SK-N-SH treated with all-trans-retinoic acid at 6 μM for 48 hours (cell line): Measurements from ENCODE around the gene RHOA.

Source experiments
- ARNTL ChIP-seq: fragments of 450-650 bp; formaldehyde crosslinking; IDR thresholded peaks from 2 replicates; pipeline ENCODE4 v1.5.0; 2020; ENCODE audit warnings: low read depth, mild to moderate bottlenecking, moderate library complexity, borderline replicate concordance
- ISL1 ChIP-seq: fragments of 250-450 bp; sonication (Bioruptor Pico); IDR thresholded peaks from 2 replicates; pipeline ENCODE4 v2.1.2; 2022; ENCODE audit warnings: mild to moderate bottlenecking, moderate library complexity
- RARB ChIP-seq: fragments of 250-450 bp; sonication (Bioruptor Pico); IDR thresholded peaks from 2 replicates; pipeline ENCODE4 v1.8.0; 2021; ENCODE audit warnings: mild to moderate bottlenecking, moderate library complexity
- TCF4 ChIP-seq: fragments of 250-450 bp; sonication (Bioruptor Pico); IDR thresholded peaks from 2 replicates; pipeline ENCODE4 v1.8.0; 2021; ENCODE audit warnings: mild to moderate bottlenecking, moderate library complexity, borderline replicate concordance
- ZNF70 ChIP-seq: fragments of 450-650 bp; formaldehyde crosslinking; IDR thresholded peaks from 2 replicates; pipeline ENCODE4 v1.5.0; 2020; ENCODE audit warnings: mild to moderate bottlenecking, moderate library complexity
- TF ChIP-seq, protein P1 (sequence below): fragments of 250-450 bp; sonication (Bioruptor Pico); IDR thresholded peaks from 2 replicates; pipeline ENCODE4 v1.5.1; 2020; ENCODE audit warnings: low read depth, mild to moderate bottlenecking, moderate library complexity

DNA sequence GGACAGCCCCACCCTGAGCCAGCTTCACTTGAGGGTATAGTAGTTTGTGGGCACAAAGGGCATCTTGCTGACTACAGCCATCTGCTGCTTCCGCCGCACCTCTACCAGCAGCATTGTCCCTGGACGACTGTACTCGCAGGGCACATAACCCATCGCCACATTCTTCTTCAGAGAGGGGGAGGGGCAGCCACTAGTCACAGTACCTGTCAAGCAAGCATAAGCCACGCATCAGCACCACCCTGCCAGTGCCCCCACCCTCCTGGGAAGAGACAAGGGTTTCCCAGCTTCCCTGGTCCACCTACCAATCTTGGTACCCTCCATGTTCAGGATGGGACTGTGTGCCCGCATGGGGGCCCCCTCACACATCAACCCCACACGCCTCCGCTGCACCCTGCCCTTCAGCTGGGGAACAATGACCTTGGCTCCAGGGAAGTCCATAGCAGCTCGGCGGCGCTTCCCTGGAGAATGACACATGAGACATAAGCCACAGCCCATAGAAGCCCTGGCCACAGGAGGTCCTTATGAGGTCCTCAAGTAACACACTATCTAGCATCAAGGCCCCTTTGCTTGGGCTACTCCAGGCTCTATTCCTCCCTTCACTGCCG is 5.8 kb upstream of the RHOA start:
- no peak for TF ChIP-seq ZNF70
- no peak for TF ChIP-seq TCF4 (CRISPR knock-in tag)
- no peak for TF ChIP-seq ISL1 (CRISPR knock-in tag)
- TF ChIP-seq RARB (CRISPR knock-in tag), result no peak
- TF ChIP-seq, protein P1, sequence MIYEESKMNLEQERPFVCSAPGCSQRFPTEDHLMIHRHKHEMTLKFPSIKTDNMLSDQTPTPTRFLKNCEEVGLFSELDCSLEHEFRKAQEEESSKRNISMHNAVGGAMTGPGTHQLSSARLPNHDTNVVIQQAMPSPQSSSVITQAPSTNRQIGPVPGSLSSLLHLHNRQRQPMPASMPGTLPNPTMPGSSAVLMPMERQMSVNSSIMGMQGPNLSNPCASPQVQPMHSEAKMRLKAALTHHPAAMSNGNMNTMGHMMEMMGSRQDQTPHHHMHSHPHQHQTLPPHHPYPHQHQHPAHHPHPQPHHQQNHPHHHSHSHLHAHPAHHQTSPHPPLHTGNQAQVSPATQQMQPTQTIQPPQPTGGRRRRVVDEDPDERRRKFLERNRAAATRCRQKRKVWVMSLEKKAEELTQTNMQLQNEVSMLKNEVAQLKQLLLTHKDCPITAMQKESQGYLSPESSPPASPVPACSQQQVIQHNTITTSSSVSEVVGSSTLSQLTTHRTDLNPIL (CRISPR knock-in tag), result no peak
- no peak for TF ChIP-seq ARNTL
